Measurements from ENCODE around the gene CACNA2D3.

CACNA2D3 gene

GRCh38 chr3:54093491-54094248 is 28.7 kb upstream of the CACNA2D3 start:
- TF ChIP-seq TAF1 (IDR thresholded peaks at IDR 0.05; ENCODE audit: borderline replicate concordance, insufficient read depth, low read length) (no peak), POLR2AphosphoS5 (IDR thresholded peaks at IDR 0.05; ENCODE audit: low read depth, low read length) (no peak), REST (IDR thresholded peaks at IDR 0.05; ENCODE audit: insufficient read depth in 1 of 2, low read depth in 2 of 2, low read length in 2 of 2) (no peak), SIN3A (IDR thresholded peaks at IDR 0.05; ENCODE audit: borderline replicate concordance, insufficient read depth, low read length) (no peak), FOXP2 (optimal IDR thresholded peaks at IDR 0.05; ENCODE audit: borderline replicate concordance, extremely low read depth, extremely low read length, insufficient read depth) (no peak)

GRCh38 chr3:54094926-54095325 is 27.4 kb upstream of the CACNA2D3 start:
- TF ChIP-seq FOXP2 (optimal IDR thresholded peaks at IDR 0.05; ENCODE audit: borderline replicate concordance, extremely low read depth, extremely low read length, insufficient read depth) (no peak), POLR2AphosphoS5 (IDR thresholded peaks at IDR 0.05; ENCODE audit: low read depth, low read length) (no peak)

GRCh38 chr3:54099381-54099780 is 23.0 kb upstream of the CACNA2D3 start:
- TF ChIP-seq REST (IDR thresholded peaks at IDR 0.05; ENCODE audit: insufficient read depth in 1 of 2, low read depth in 2 of 2, low read length in 2 of 2), result no peak
- TF ChIP-seq POLR2AphosphoS5 (IDR thresholded peaks at IDR 0.05; ENCODE audit: low read depth, low read length), result no peak
- TF ChIP-seq SIN3A (IDR thresholded peaks at IDR 0.05; ENCODE audit: borderline replicate concordance, insufficient read depth, low read length), result no peak
- TF ChIP-seq TAF1 (IDR thresholded peaks at IDR 0.05; ENCODE audit: borderline replicate concordance, insufficient read depth, low read length), result no peak
- no peak for TF ChIP-seq FOXP2 (optimal IDR thresholded peaks at IDR 0.05; ENCODE audit: borderline replicate concordance, extremely low read depth, extremely low read length, insufficient read depth)

- TF ChIP-seq REST (IDR thresholded peaks at IDR 0.05; ENCODE audit: insufficient read depth in 1 of 2, low read depth in 2 of 2, low read length in 2 of 2) (no peak), TAF1 (IDR thresholded peaks at IDR 0.05; ENCODE audit: borderline replicate concordance, insufficient read depth, low read length) (no peak), SIN3A (IDR thresholded peaks at IDR 0.05; ENCODE audit: borderline replicate concordance, insufficient read depth, low read length) (no peak), FOXP2 (optimal IDR thresholded peaks at IDR 0.05; ENCODE audit: borderline replicate concordance, extremely low read depth, extremely low read length, insufficient read depth) (no peak)
These were observed 18.3 kb upstream of the CACNA2D3 start for GRCh38 chr3:54104084-54104483.

GRCh38 chr3:54120657-54121413 is 1.5 kb upstream of the CACNA2D3 start:
- no peak for TF ChIP-seq REST (IDR thresholded peaks at IDR 0.05; ENCODE audit: insufficient read depth in 1 of 2, low read depth in 2 of 2, low read length in 2 of 2)
- no peak for TF ChIP-seq POLR2AphosphoS5 (IDR thresholded peaks at IDR 0.05; ENCODE audit: low read depth, low read length)
- TF ChIP-seq SIN3A (IDR thresholded peaks at IDR 0.05; ENCODE audit: borderline replicate concordance, insufficient read depth, low read length), result no peak
- no peak for TF ChIP-seq FOXP2 (optimal IDR thresholded peaks at IDR 0.05; ENCODE audit: borderline replicate concordance, extremely low read depth, extremely low read length, insufficient read depth)
- TF ChIP-seq TAF1 (IDR thresholded peaks at IDR 0.05; ENCODE audit: borderline replicate concordance, insufficient read depth, low read length), result no peak
